K562 (cell line): ENCODE results near the gene GNAS-AS1. TPM values are rescaled to one million over a fixed set of nuclear protein-coding genes. Genes with fewer than 3 reads are reported as not detected.

ENCODE experiments used
- ETV1 ChIP-seq: fragments of 450-650 bp; conservative IDR thresholded peaks from 2 replicates; pipeline ENCODE4 v1.6.1; 2016; ENCODE audit warnings: missing genetic modification characterization, control low read depth, low read depth, missing compliant biosample characterization
- FOXA3 ChIP-seq, 2 experiments: fragments of 450-650 bp in 1 of 2; sonication (generic) in 1 of 2; formaldehyde crosslinking; IDR thresholded peaks in 1 of 2; conservative IDR thresholded peaks in 1 of 2; 2 replicates each; pipeline versions ENCODE4 v1.4.0 to v1.8.0; 2020 to 2022; ENCODE audit warnings: mild to moderate bottlenecking in 2 of 2, missing genetic modification reagents in 1 of 2
- GABPB2 ChIP-seq: fragments of 250-450 bp; sonication (Bioruptor Pico); conservative IDR thresholded peaks from 2 replicates; pipeline ENCODE4 v1.5.1; 2021; ENCODE audit warnings: mild to moderate bottlenecking
- HNRNPK ChIP-seq: fragments of 200-400 bp; formaldehyde crosslinking; IDR thresholded peaks from one replicate; pipeline ENCODE4 v1.6.1; 2018; ENCODE audit warnings: mild to moderate bottlenecking, low read depth, low read length; ENCODE audit not compliant: poor library complexity, severe bottlenecking
- MGA ChIP-seq: fragments of 450-650 bp; IDR thresholded peaks from 2 replicates; pipeline ENCODE4 v1.6.1; 2016; ENCODE audit warnings: mild to moderate bottlenecking, moderate library complexity
- NR2C1 ChIP-seq, 2 experiments: fragments of 450-650 bp; IDR thresholded peaks; 2 replicates each; pipeline ENCODE4 v1.6.1; 2017; ENCODE audit warnings: mild to moderate bottlenecking in 2 of 2, antibody characterized with exemption in 1 of 2, inconsistent platforms in 1 of 2, missing compliant biosample characterization in 1 of 2, missing genetic modification characterization in 1 of 2
- RBM14 ChIP-seq: fragments of 200-400 bp; formaldehyde crosslinking; IDR thresholded peaks from 2 replicates; pipeline ENCODE4 v1.6.1; 2018; ENCODE audit warnings: low read depth, mild to moderate bottlenecking, low read length, moderate library complexity, borderline replicate concordance; ENCODE audit not compliant: insufficient read depth
- SIN3B ChIP-seq: fragments of 450-650 bp; IDR thresholded peaks from 2 replicates; pipeline ENCODE4 v1.6.1; 2017; ENCODE audit warnings: low read depth, mild to moderate bottlenecking, moderate library complexity
- WHSC1 ChIP-seq: IDR thresholded peaks from one replicate; pipeline ENCODE4 v1.6.1; 2012; ENCODE audit warnings: low read length, control low read depth, inconsistent platforms
- XRCC5 ChIP-seq: fragments of 200-400 bp; formaldehyde crosslinking; IDR thresholded peaks from 2 replicates; pipeline ENCODE4 v1.6.1; 2017; ENCODE audit warnings: low read depth, mild to moderate bottlenecking, low read length
- ZBTB33 ChIP-seq: sonication (generic); formaldehyde crosslinking; IDR thresholded peaks from 2 replicates; pipeline ENCODE4 v1.8.1; 2023; ENCODE audit warnings: mild to moderate bottlenecking, missing genetic modification reagents
- ZBTB7A ChIP-seq: IDR thresholded peaks from 2 replicates; pipeline ENCODE4 v1.6.1; 2011; ENCODE audit warnings: low read depth, mild to moderate bottlenecking, low read length, moderate library complexity, borderline replicate concordance; ENCODE audit not compliant: control insufficient read depth
- ZNF253 ChIP-seq: fragments of 250-450 bp; sonication (Bioruptor Pico); conservative IDR thresholded peaks from 2 replicates; pipeline ENCODE4 v1.6.1; 2021; ENCODE audit warnings: mild to moderate bottlenecking
- polyA plus RNA-seq, 8 experiments: library from polyadenylated mRNA; depleted of rRNA in 4 of 8; stranded (reverse) in 5 of 8; unstranded in 3 of 8; fragments of >200 nt; fragmentation: Nextera tagmentation in 2 of 8; fragmentation: Illumina TruSeq in 1 of 8; extraction: Ambion mirVana in 2 of 8; extraction: Trizol in 1 of 8; gene quantifications; 2 replicates each; pipeline versions ENCODE4 v1.2.1 to v1.2.3, GENCODE V29; 2011 to 2014; ENCODE audit warnings: inconsistent platforms in 1 of 8, missing spikeins in 1 of 8
- total RNA-seq, 7 experiments: library from RNA; depleted of rRNA in 6 of 7; stranded (reverse); fragments of >200 nt in 6 of 7; fragmentation: Illumina TruSeq in 2 of 7; extraction: Trizol in 2 of 7; gene quantifications; 2 replicates each; pipeline versions ENCODE4 v1.2.1 to v1.2.3, GENCODE V29; 2011 to 2021; ENCODE audit warnings: low replicate concordance in 1 of 7

Gene GNAS-AS1
- total and polyA plus RNA-seq, 9 of the 15 experiments (the other 6 are each of a cell fraction or from before 2014, with no cell fraction given), result 0.04 to 2.5 (median 0.25) TPM

- TF ChIP-seq ZBTB33 (CRISPR knock-in tag), result no peak
- TF ChIP-seq SIN3B, result no peak
- peak; percentile 89 for TF ChIP-seq ZBTB7A
- no peak for TF ChIP-seq WHSC1
- no peak for TF ChIP-seq HNRNPK
- TF ChIP-seq RBM14, result no peak
- TF ChIP-seq ETV1 (tag), result no peak
- TF ChIP-seq XRCC5, result no peak
- TF ChIP-seq FOXA3 (CRISPR knock-in tag; conservative IDR thresholded peaks at IDR 0.05 in 1 of 2, IDR thresholded peaks at IDR 0.05 in 1 of 2), result no peak
- TF ChIP-seq MGA, result peak; percentile 76
- no peak for TF ChIP-seq GABPB2
- no peak for TF ChIP-seq NR2C1 (IDR thresholded peaks at IDR 0.05)
- no peak for TF ChIP-seq NR2C1 (tag; IDR thresholded peaks at IDR 0.05)
- no peak for TF ChIP-seq ZNF253
Observed at GRCh38 chr20:58890518-58891085, 39.9 kb upstream of the GNAS-AS1 start (continued).
